ENCODE results near the gene CDK3.

CDK3 gene

GRCh38 chr17:76022285-76022684 lies 21.6 kb downstream of the CDK3 start:
- Histone ChIP-seq H3F3A (ENCODE audit: insufficient read depth, low read length) (no peaks in the 10 kb centered on the region), H4K20me1 (ENCODE audit: insufficient read depth, low read length) (no peaks in the 10 kb centered on the region), H2AFZ (ENCODE audit: low read length) (no peak overlapping the region), H3K27me3 (replicated peaks; ENCODE audit: insufficient read depth, low read length) (peaks cover 16% of the 10 kb centered on the region; the same call in 1 of the 2 replicates), H3K4me2 (ENCODE audit: low read depth, low read length) (no peak overlapping the region), H3K79me2 (ENCODE audit: low read length) (no peaks in the 10 kb centered on the region), H3K9me3 (replicated peaks; ENCODE audit: insufficient read depth, low read length) (no peaks in the 10 kb centered on the region), H3K4me1 (ENCODE audit: low read length) (no peaks in the 10 kb centered on the region), H3K27ac (ENCODE audit: low read length) (no peak overlapping the region), H3K36me3 (replicated peaks; ENCODE audit: insufficient read depth, low read length) (no peaks in the 10 kb centered on the region), H3K9me2 (replicated peaks; ENCODE audit: insufficient read depth, low read length) (no peaks in the 10 kb centered on the region), H3K4me3 (ENCODE audit: low read length) (no peak overlapping the region), H3K9ac (ENCODE audit: low read length) (no peak overlapping the region)
- TF ChIP-seq CTCF (IDR thresholded peaks at IDR 0.05; ENCODE audit: low read length) (no peak), EZH2 (optimal IDR thresholded peaks at IDR 0.05; ENCODE audit: low read depth, low read length) (no peak), EZH2phosphoT487 (IDR thresholded peaks at IDR 0.05; ENCODE audit: low read length) (no peak)
- DNase-seq: no peak

GRCh38 chr17:76022973-76023899 lies 22.6 kb downstream of the CDK3 start:
- TF ChIP-seq EZH2phosphoT487 (IDR thresholded peaks at IDR 0.05; ENCODE audit: low read length) (no peak), EZH2 (optimal IDR thresholded peaks at IDR 0.05; ENCODE audit: low read depth, low read length) (no peak), CTCF (IDR thresholded peaks at IDR 0.05; ENCODE audit: low read length) (no peak)
- no peak for DNase-seq

GRCh38 chr17:76023900-76024237 lies 23.2 kb downstream of the CDK3 start:
- Histone ChIP-seq H3K9me2 (replicated peaks; ENCODE audit: insufficient read depth, low read length) (no peaks in the 10 kb centered on the region), H2AFZ (ENCODE audit: low read length) (no peak overlapping the region), H3K9me3 (replicated peaks; ENCODE audit: insufficient read depth, low read length) (no peaks in the 10 kb centered on the region), H3K27me3 (replicated peaks; ENCODE audit: insufficient read depth, low read length) (peaks cover 16% of the 10 kb centered on the region; the same call in 1 of the 2 replicates), H3K9ac (ENCODE audit: low read length) (no peak overlapping the region), H4K20me1 (ENCODE audit: insufficient read depth, low read length) (no peaks in the 10 kb centered on the region), H3K4me3 (ENCODE audit: low read length) (no peak overlapping the region), H3K27ac (ENCODE audit: low read length) (no peak overlapping the region), H3K4me2 (ENCODE audit: low read depth, low read length) (no peak overlapping the region), H3F3A (ENCODE audit: insufficient read depth, low read length) (no peaks in the 10 kb centered on the region), H3K79me2 (ENCODE audit: low read length) (no peaks in the 10 kb centered on the region), H3K36me3 (replicated peaks; ENCODE audit: insufficient read depth, low read length) (no peaks in the 10 kb centered on the region), H3K4me1 (ENCODE audit: low read length) (no peaks in the 10 kb centered on the region)
- no peak for DNase-seq
- TF ChIP-seq CTCF (IDR thresholded peaks at IDR 0.05; ENCODE audit: low read length) (no peak), EZH2phosphoT487 (IDR thresholded peaks at IDR 0.05; ENCODE audit: low read length) (no peak), EZH2 (optimal IDR thresholded peaks at IDR 0.05; ENCODE audit: low read depth, low read length) (no peak)

More at GRCh38 chr17:76022973-76023899, 22.6 kb downstream of the CDK3 start:
- Histone ChIP-seq H2AFZ (ENCODE audit: low read length) (no peak overlapping the region), H4K20me1 (ENCODE audit: insufficient read depth, low read length) (no peaks in the 10 kb centered on the region), H3K9ac (ENCODE audit: low read length) (no peak overlapping the region), H3K9me3 (replicated peaks; ENCODE audit: insufficient read depth, low read length) (no peaks in the 10 kb centered on the region), H3K4me1 (ENCODE audit: low read length) (no peaks in the 10 kb centered on the region), H3K4me2 (ENCODE audit: low read depth, low read length) (no peak overlapping the region), H3K36me3 (replicated peaks; ENCODE audit: insufficient read depth, low read length) (no peaks in the 10 kb centered on the region), H3K79me2 (ENCODE audit: low read length) (no peaks in the 10 kb centered on the region), H3K4me3 (ENCODE audit: low read length) (no peak overlapping the region), H3K27me3 (replicated peaks; ENCODE audit: insufficient read depth, low read length) (peaks cover 16% of the 10 kb centered on the region; the same call in 1 of the 2 replicates), H3K27ac (ENCODE audit: low read length) (no peak overlapping the region), H3K9me2 (replicated peaks; ENCODE audit: insufficient read depth, low read length) (no peaks in the 10 kb centered on the region), H3F3A (ENCODE audit: insufficient read depth, low read length) (no peaks in the 10 kb centered on the region)

Measured in MM.1S (cell line).